HG02938 (cell line): ENCODE data around the gene TBC1D9B.

Experiments
- ATAC-seq: cut with Tn5 transposase; IDR thresholded peaks from one replicate; pipeline ENCODE4 v1.9.1; 2021; ENCODE audit warnings: mild to moderate bottlenecking, moderate library complexity; ENCODE audit not compliant: unreplicated experiment

The TBC1D9B gene

DNA sequence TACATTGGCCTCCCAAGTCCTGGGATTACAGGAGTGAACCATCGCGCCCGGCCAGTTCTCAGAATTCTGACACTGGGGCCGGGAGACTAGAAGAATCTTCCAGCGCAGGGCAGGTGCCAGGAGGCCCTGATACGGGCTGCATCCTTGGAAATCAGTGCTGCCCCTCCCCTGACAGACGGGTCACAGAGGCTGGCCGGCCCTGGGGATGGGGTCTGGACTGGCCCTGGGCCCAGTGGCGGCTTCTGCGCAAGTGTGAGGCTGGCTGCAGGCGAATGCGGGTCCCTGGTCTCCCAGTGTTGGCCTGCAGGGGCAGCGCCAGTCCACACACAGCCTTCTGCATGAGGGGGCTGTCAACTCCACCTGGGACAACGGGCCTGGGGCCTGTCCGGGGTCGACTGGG, 831 bp upstream of the TBC1D9B start:
- no peak for ATAC-seq

DNA sequence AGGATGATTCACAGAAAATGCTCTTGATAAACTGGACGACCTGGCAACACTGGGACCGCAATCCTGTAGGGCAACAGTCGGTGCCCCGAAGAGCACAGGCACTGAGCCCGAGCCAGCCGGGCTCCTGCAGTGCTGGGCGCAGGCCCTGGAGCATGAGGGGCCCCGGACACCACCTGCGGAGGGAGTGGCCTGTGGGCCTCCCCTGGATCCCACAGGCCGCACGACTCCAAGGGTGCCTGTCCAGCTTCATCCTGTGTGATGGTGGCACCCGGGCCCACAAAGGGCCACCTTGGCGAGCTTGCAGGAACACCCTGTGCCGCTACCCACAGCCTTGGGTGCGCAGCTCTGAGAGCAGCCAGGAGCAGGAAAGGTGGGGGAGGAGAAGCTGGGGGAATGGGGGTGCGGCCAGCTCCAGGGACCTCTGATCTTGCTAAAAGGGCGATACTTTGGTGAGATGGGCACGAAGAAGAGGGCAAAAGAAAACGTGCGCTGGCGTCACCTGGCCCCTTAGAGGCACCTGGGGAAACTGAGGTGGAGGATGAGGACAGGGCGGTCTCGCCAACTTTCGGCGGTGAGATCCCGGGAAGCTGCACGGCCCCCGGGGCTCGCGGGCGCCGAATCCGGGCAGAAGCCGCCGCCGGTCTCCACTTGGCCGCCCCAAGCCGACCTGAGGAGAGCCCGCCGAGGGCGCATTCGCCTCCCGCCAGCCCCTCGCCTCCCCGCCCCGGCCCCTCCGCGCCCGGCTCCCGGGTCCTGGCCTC, 722 bp downstream of the TBC1D9B start:
- ATAC-seq: peak; percentile 31

DNA sequence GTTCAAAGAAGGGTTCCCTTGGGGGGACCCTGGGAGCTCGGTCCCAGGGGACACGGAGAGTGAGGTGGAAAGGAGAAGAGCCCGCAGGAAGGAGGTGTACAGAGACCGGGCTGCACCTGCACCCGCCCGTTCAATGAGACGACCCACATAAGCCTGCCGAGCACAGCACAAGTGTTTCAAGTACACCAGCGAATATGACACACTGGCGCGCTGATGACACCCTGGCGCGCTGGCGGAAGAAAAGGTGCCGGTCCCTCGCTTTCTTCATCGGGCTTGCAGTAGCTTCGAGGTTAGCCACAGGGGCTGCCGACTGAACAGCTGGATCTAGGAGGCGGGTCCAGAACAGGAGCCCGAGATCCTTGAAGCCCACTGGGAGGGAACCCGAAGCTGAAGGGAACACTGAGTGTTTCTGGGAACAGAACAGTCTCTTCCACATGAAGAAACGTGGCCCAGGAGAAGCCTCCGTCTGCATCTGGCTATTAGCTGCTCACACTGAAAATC, 1.4 kb downstream of the TBC1D9B start:
- ATAC-seq: no peak

DNA sequence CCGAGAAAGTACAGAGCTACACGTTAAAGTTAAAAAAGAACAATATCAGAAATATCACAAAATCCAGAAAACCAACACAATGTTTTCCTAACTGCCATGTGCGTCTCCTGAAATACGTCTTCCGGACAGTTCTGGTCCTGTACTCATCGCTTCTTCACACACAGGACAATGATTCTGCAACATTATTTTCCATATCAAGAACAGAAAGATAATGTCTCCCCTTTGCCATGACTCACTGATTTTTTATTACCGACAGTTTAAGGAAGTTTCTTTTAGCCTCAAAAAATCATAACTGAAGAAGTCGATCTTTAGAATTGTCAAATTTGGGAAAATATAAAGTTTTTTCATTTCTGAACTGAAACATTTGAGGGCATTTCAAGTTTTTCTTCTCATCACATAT, 2.5 kb downstream of the TBC1D9B start:
- ATAC-seq: no peak

DNA sequence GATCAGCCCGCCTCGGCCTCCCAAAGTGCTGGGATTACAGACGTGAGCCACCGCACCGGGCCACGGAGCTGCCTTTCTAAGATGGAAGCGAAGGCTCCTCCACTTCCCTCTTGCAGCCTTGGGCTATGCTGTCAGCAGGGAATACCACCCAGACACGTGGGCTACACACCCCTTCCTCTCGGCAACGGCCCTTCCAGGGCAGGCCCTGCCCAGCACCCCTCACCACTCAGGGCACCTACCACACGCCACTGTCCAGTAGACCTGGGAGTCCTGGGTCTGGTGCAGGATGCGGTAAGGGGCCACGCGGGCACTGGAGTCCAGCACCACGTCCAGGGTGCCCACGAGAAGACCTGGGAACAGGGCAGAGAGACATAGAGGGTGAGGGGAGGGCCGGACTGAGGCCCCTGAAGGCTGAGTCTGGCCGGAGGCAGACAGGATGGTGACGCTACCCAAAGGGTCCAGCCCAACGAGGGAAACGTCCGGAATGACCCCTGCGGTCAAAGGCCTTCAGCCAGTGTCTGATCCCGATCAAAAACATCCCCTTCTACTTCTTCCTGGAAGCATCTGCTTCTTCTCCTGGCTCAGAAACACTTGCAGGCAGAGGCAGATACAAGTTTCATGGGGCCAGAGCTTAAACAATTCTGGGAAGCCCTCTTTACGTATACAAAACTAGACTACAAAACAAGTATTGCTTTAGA, 3.1 kb downstream of the TBC1D9B start:
- ATAC-seq: no peak

GRCh38 chr5:179902763-179903158, 4.9 kb downstream of the TBC1D9B start:
- no peak for ATAC-seq

GRCh38 chr5:179901915-179902762, 5.6 kb downstream of the TBC1D9B start:
- no peak for ATAC-seq

DNA sequence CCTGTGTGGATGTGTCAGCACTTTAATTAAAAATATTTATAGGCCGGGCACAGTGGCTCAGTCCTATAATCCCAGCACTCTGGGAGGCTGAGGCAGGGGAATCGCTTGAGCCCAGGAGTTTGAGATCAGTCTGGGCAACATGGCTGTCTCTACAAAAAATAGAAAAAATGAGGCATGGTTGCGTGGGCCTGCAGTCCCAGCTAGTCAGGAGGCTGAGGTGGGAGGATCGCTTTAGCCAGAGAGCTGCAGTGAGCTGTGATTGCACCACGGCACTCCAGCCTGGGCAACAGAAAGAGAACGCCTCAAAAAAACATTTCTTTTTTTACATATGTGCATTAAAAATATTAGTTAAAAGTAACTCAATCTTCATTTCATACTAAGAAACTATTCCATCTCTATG, 6.2 kb downstream of the TBC1D9B start:
- no peak for ATAC-seq

DNA sequence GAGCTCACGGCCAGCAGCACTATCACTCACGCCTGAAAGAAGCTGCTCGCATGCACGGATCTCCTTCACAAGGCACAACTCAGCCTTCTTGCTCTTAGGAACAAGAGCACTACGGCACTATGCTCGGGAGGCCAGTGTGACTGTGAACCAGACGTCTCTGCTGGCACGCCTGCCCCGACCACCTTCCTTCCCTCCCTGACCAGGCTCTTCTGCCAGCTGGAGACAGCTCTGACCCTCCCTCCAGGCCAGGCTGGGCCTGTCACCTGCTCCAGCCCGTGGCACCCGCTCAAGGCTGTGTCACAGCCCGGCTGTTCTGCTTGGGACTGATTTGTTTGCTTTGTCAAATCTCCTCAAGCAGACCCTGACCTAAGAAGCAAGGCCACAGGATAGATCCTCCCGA, 7.0 kb downstream of the TBC1D9B start:
- no peak for ATAC-seq

DNA sequence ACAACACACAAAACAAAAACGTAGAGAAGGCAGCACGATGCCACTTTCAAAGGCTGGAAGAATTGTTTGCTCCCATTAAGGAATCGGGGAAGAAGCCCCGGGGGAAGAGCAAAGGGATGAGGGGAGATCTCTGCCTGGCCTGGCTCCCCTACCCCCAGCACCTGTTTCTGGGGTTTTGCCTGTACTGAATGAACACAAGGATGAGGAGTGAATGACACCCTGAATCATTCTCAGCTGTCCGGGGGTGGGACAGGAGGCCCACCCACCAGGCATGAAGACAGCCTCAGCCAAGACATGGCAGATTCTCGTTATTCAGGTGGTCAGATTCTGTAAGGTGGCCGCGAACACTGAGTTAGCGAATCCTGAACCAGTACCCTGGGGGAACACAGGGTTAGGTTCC, 7.5 kb downstream of the TBC1D9B start:
- no peak for ATAC-seq

DNA sequence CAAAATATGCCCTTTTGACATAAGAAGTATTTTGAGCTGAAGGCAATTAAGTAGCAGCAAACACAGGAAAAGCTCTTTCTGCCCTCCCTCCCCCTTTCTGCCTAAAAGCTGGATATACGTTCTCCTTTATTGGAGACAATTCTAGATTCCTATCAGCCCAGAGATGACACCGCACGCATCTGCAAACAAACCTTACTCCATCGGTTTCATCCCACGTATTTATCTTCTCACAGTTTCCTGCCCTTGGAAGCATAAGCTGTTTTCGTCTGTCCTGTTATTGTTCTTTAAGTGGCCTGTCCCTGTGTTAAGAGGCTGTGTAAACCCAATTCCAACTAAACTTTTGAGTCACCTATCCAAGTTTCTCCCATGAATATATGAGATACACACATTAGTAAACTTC, 11.8 kb downstream of the TBC1D9B start:
- ATAC-seq: no peak

DNA sequence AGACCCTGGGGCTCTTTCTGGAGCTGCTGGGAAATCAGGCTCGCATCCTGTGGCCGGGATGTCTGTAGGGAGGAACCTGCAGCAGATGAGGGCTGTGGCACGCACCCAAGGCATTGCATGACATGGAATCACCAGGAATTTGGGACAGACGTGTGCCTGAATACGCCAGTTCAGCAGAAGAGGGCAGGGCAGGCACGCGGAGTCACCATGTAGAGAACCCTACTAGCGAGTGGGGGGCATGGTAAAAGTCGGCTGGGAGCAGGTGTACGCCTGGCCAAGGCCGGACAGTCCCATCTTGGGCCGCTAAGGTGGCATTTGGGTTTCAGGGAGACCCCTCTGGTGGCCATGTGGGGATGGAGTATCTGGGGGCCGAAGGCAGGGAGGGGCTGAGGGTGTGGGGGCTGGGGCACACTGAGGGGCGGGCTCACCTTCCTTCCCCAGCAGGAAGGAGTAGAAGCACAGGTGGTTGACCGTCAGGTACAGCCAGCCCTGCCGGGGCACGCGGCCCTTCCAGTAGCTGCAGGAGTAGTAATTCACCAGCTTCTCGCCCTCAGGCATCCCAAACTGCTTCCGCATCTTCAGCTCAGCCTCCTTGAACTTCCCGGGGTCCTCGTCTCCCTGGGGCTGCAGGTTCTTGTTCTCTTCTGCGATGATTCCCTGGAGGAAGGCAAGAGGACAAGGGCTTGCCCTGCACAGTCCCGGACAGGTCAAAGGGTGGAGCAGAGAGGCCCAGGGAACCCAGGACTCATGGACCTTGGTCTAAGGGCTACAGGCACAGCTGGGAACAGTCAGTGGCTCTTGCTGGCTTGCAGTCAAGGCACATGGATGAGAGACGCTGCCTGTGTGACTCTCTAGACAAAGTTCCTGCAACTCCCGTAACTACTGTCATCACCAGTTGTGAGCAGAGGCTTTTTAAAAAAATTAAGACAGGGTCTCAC, 13.5 kb downstream of the TBC1D9B start:
- ATAC-seq: no peak

DNA sequence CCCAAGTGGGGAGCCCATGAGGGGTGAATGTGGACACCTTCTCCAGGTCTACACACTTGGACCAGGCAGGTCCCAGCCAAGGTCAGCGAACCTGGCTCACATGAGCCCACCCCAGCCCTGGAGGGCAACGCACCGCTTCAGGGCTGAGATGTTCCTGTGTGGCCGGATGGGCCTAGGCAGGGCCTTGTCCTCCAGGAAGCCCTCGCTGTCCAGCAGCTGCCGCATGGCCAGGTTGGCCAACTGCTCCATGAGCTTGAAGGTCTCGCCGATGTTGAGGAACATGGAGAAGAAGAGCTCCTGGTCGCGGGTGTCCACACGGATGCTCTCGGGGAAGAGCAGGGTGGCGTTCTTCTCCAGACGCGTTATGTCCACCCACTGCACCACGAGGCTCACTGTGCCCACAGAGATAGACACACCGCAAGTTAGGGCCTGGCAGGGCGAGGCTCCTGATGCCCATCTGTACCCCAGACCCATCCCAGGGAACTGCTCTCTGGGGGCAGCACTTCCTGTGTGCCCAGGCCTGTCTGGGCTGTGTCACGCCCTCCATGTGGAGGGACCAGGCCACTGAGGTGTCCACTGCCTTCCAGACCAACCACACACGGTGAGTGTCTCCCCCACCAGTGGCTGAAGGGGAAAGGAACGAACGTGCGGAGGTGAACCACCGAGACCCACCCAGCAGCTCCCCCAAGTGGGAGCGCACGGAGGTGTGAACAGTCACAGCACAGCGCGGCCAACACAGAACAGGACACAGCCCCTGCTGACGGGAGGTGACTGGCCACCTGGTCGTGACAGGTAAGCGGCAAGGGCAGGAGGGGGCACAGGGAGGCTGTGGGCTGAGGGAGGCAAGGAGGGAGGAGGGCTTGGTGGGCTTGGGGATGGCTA, 14.4 kb downstream of the TBC1D9B start:
- ATAC-seq: no peak

- no peak for ATAC-seq
Measured at GRCh38 chr5:179892255-179892654, 15.4 kb downstream of the TBC1D9B start.

GRCh38 chr5:179890751-179891682, 16.7 kb downstream of the TBC1D9B start:
- ATAC-seq: no peak

GRCh38 chr5:179889885-179890284, 17.8 kb downstream of the TBC1D9B start:
- ATAC-seq: no peak

DNA sequence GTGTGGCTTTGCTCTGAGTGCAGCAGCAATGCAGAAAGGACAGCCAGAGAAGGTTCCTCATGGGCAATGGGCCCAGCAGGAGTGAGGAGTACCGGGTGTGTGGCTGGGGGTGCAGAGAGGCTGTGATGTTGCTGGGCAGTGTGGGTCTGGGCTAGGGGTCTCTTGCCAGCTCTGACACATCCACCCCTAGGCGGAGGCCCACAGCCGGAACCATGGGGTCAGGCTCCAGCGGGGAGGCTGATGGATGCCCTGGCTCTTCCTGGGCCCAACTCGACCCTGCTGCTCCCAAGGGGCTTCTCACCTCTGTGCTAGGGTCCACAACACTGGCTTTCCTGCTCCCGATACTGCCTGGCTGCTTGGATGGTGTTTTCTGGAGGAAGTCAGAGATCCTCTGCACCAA, 19.9 kb downstream of the TBC1D9B start:
- ATAC-seq: no peak

GRCh38 chr5:179887095-179887494, 20.6 kb downstream of the TBC1D9B start:
- no peak for ATAC-seq
